Heart left ventricle (tissue), 13 donors: ENCODE results near the gene MIGA1.

Experiments used
- CTCF ChIP-seq, 12 donors: fragments of 200-600 bp; sonication (generic) in 4 of 12; IDR thresholded peaks; one replicate each; pipeline versions ENCODE4 v1.5.0 to v1.8.0; 2018 to 2022; ENCODE audit warnings: antibody characterized with exemption in 12 of 12, mild to moderate bottlenecking in 5 of 12
- POLR2A ChIP-seq, 2 donors: fragments of 450-650 bp; IDR thresholded peaks; one replicate each; pipeline ENCODE4 v1.6.1; 2017; ENCODE audit warnings: antibody characterized with exemption in 2 of 2, mild to moderate bottlenecking in 2 of 2, moderate library complexity in 2 of 2
- donor health status: ischemic (EF 13 %, LVEDD 7.1; RV severe dilation, severe dysfunction).
- donor health status: DM: no; HTN: yes; CAD: no.
- donor health status: DM: no; HTN: no; CAD: no.
- donor health status: ischemic (EF 25% LVEDD 6.9; RV normal size, moderate dysfunction).
- donor health status: ischemic (EF 25% LVEDD 5.7; RV mildly dilated, moderate dysfunction).
- donor health status: ischemic (EF 35%, LVEDD 5.7; RV mildly dilated, moderate dysfunction).
- donor health status: nonischemic (EF 11% LVEDD 7.7; RV severe dilation, severe dysfunction).
- donor health status: DM: yes; HTN: yes; CAD: no.
- donor health status: PGD.
- donor health status: ischemic (EF 29% LVEDD 5.4; RV normal size, mild dysfunction).
- donor health status: nonischemic (EF 23%, LVEDD 6.1; RV moderate dilation, normal function).

GRCh38 chr1:77872645-77873044, 93.2 kb downstream of the MIGA1 start:
- TF ChIP-seq CTCF (IDR thresholded peaks at IDR 0.05) (no peak), POLR2A (IDR thresholded peaks at IDR 0.05) (no peak)
